Neural cell (in vitro differentiated cells): ENCODE results near the gene GRIK3.

Experiments
- CTCF ChIP-seq: fragments of 450-650 bp; IDR thresholded peaks from 2 replicates; pipeline ENCODE4 v1.5.1; 2014; ENCODE audit warnings: antibody characterized with exemption, mild to moderate bottlenecking, moderate library complexity; ENCODE audit not compliant: poor library complexity, severe bottlenecking
- EP300 ChIP-seq: fragments of 450-650 bp; conservative IDR thresholded peaks from 2 replicates; pipeline ENCODE4 v1.6.1; 2014; ENCODE audit warnings: antibody characterized with exemption, mild to moderate bottlenecking, moderate library complexity; ENCODE audit not compliant: poor library complexity, severe bottlenecking
- EZH2 ChIP-seq: fragments of 200-600, 300-800 bp; shearing (Covaris generic), sonication (generic); IDR thresholded peaks from 2 replicates; pipeline ENCODE4 v1.6.1; 2014; ENCODE audit warnings: antibody characterized with exemption, low read length, borderline replicate concordance, mild to moderate bottlenecking; ENCODE audit not compliant: insufficient read depth, poor library complexity, severe bottlenecking
- MXI1 ChIP-seq: fragments of 450-650 bp; conservative IDR thresholded peaks from 2 replicates; pipeline ENCODE4 v1.6.1; 2014; ENCODE audit warnings: antibody characterized with exemption, mild to moderate bottlenecking; ENCODE audit not compliant: poor library complexity, severe bottlenecking
- SMC3 ChIP-seq: fragments of 450-650 bp; conservative IDR thresholded peaks from 2 replicates; pipeline ENCODE4 v1.6.1; 2014; ENCODE audit warnings: antibody characterized with exemption, mild to moderate bottlenecking, moderate library complexity; ENCODE audit not compliant: poor library complexity
- TAF1 ChIP-seq: IDR thresholded peaks from 2 replicates; pipeline ENCODE4 v1.6.1; 2012; ENCODE audit warnings: low read depth

DNA sequence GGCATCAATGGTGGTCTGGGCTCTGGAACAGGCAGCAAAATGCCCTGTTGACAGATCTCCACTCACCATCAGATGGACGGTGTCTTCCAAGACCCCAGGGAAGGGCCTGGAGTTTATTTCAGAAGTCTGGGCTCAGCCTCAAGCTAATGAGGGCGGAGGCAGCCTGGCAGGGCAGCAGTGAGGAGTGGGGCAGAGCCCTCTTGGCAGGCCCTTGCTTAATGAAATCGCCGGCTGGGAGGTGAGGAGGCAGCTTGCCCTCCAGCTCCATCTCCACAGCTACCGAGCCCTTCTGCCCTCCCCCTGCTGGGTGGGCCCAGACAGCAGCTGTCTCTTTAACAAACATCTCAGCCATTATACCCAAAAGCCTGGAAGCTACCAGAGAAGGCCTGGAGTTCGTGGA lies 22.0 kb upstream of the GRIK3 start:
- TF ChIP-seq SMC3 (no peak), EP300 (no peak), CTCF (no peak), EZH2 (no peak), TAF1 (no peak), MXI1 (no peak)
